GM21367 (cell line): ENCODE measurements around the gene MPIG6B.

ENCODE experiments used
- ATAC-seq: cut with Tn5 transposase; IDR thresholded peaks from one replicate; pipeline ENCODE4 v1.9.1; 2021; ENCODE audit not compliant: unreplicated experiment

Gene MPIG6B

DNA sequence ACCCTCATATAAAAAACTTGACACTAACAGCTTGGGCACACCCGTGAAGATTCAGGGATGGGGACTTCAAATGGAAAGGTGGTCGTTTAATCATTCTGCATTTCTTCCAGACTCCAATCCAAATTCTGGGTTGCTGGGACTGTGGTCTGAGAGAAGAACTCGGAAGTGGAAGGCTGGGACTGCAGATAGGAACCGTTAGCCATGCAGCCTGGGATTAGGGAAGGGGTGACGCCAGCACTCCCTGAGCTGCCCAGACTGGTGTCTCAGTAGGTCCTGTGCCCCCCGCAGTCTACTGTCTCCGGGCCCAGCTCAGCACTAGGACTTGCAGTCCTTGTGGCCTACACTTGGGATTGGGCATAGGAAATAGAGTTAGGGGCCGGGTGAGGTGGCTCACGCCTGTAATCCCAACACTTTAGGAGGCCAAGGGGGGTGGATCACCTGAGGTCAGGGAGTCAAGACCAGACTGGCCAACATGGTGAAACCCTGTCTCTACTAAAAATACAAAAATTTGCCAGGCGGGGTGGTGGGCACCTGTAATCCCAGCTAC is 13.7 kb downstream of the MPIG6B start:
- ATAC-seq, result no peak

DNA sequence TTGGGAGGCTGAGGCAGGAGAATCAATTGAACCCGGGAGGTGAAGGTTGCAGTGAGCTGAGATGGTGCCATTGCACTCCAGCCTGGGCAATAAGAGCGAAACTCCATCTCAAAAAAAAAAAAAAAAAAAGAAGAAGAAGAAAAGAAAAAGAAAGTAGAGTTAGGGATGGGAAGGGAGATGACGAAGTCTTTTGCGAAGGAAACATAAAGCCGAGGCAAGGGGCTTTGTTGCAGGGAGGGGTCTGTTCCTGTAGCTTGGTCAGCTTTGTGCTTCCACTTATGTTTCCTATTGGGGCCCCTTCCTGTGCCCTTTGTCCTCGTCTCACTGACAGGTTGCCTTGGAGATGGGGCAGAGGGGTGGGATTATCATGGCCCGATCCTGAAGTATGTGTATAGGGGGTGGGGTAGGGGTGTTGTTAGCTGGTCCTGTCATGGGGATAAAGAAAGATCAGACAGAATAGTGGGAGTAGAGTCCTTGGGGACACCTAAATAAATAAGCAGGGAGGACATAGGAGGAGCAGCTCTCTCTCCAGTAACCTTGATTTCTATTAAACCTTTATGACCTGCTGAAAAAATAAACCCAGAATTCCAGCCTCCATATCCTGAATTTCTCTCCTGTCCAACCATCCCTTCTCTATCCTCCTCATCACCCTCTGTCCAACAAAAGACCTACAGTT is 14.3 kb downstream of the MPIG6B start:
- no peak for ATAC-seq

DNA sequence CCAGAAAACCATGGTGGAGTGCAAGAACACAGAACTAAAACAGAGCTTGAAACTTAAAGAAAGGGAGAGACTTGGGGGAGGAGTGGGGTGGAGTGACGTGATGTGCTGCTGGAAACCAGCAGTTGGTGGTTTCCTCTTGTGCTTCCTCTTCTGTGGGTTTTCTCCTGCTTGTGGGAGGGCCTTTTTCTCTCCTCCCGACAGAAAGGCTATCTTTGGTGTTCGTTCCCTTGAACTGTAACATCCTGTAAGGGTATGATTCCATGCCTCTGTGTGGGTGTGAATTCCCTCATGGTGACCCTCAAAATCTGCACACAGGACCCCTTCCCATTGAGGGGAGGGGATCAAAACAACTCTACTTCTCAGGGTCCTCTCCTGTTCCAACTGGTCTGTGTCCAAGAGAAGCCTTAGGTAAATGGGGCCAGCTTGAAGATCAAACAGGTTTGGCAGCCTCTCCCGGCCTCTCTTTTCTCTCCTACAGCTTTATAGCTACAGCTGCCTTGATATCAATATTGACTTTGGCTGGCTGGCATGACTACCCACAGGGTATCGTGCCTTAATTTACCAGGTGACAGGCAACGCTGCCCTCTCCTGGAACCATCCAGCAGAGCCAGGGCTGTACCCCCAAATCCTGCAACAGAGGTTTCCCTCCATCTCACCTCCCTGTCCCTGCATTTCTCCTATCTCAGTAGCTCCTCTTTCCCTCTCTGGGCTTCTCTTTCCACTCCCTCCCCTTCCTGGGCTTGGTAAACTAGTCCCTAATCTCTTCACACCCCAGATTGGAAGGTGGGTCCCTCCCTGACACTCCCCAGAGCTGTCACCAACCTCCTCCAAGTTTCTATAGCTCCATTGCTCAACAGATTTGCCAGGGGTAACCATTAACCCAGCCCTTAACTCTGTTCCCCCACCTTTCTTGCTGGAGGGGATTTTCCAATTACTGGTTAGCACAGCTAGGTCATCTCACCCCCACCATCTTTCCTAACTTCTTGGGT is 15.1 kb downstream of the MPIG6B start:
- peak; percentile 24 for ATAC-seq

DNA sequence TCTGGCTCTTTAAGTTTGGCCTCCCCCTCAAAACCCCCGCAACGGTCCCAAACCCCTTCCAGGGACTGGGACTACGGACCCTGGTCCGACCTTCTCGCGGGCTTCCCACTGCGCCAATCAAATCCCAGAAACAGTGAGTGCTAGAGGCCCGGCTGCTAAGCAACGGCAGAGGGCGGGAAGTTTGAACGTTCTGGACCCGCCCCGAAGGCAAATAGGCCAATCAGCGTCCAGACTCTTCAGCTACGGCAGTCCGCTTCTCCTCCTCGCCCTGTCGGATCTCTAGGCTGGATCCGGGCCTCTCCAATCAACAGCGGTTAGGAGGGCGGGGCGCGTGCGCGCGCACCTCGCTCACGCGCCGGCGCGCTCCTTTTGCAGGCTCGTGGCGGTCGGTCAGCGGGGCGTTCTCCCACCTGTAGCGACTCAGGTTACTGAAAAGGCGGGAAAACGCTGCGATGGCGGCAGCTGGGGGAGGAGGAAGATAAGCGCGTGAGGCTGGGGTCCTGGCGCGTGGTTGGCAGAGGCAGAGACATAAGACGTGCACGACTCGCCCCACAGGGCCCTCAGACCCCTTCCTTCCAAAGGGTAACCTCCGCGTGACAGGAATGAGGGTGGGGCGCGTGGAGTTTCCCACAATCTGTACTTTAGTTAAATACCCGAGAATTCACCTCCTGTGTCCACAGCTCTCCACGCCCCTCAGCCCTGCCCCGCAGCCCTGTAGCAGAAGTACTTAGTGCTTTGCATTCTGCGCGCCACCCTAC is 16.6 kb downstream of the MPIG6B start, which contains the start of gene MSH5:
MSH5 (plus strand) TSS at position 367 of the 758 bp plus-strand sequence. CDS start 462 bp downstream, outside the sequence.
- peak; percentile 50 for ATAC-seq

DNA sequence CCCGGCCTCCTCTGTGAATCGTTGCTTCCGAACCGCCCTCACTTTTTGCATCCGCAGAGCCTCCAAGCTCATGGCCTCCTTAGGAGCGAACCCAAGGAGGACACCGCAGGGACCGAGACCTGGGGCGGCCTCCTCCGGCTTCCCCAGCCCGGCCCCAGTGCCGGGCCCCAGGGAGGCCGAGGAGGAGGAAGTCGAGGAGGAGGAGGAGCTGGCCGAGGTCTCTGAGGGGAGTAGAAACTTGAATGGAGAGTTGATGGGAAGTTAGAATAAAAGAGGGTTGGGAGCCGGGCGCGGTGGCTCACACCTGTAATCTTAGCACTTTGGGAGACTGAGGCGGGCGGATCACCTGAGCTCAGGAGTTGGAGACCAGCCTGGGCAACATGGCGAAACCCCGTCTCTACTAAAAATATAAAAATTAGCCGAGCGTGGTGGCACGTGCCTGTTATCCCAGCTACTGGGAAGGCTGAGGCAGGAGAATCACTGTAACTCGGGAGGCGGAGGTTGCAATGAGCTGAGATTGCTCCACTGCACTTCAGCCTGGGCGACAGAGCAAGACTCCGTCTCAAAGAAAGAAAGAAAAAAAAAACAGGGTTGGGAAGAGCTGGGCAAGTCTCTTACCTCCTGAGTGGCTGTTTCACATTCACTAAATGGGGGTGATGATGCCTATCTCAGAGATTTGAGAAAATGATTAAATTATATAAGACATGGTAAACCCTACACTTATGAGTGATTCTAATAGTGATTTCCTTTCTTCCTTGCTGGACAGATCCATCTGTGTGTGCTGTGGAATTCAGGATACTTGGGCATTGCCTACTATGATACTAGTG is 17.4 kb downstream of the MPIG6B start:
- no peak for ATAC-seq

DNA sequence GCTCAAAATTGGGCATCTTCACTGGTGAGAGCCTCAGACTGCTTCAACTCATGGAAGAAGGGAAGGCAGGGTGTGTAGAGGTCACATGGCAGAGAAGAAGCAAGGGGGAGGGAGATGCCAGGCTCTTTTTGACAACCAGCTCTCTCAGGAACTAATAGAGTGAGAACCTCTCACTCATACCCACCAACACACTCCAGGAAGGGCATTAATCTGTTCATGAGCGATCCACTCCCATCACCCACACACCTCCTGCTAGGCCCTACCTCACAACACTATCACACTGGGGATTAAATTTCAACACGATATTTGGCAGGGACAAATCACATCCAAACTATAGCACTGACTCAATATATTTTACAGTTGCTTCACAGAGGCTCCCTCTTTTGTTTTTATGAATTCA is 18.6 kb downstream of the MPIG6B start:
- no peak for ATAC-seq

DNA sequence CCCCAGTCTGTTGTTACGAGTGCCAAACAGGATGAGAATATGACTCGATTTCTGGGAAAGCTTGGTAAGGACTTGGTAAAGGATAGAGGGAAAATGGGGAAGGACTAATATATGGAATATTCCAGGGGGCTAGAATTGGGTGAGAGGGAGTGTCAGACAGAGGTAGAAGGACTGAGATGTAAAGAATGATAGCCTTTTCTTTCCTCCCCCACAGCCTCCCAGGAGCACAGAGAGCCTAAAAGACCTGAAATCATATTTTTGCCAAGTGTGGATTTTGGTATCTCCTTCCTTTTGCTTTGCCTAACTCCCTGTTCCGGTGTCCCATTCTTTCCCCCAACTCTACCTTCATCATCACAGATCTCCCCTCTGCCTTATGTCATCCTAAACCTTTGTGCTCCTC is 19.7 kb downstream of the MPIG6B start:
- no peak for ATAC-seq

DNA sequence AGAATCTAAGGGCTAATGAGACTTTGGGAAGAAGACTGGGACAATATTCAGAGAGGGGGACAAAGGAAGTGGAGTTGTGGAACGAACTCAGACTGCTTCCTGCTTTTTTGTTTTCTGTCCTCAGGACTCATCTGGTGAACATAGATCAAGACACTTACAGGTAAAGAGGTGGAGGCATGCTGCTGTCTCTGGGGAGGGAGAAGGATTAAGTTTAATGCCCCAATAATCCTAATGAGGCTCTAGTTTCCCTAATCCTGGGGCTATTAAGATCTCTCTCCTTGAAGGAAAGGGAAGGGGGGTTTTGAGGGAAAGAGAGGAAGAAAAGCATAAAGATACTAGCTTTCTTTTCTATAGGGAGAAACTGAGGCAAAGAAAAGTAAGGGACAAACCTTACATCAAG is 21.2 kb downstream of the MPIG6B start:
- no peak for ATAC-seq

DNA sequence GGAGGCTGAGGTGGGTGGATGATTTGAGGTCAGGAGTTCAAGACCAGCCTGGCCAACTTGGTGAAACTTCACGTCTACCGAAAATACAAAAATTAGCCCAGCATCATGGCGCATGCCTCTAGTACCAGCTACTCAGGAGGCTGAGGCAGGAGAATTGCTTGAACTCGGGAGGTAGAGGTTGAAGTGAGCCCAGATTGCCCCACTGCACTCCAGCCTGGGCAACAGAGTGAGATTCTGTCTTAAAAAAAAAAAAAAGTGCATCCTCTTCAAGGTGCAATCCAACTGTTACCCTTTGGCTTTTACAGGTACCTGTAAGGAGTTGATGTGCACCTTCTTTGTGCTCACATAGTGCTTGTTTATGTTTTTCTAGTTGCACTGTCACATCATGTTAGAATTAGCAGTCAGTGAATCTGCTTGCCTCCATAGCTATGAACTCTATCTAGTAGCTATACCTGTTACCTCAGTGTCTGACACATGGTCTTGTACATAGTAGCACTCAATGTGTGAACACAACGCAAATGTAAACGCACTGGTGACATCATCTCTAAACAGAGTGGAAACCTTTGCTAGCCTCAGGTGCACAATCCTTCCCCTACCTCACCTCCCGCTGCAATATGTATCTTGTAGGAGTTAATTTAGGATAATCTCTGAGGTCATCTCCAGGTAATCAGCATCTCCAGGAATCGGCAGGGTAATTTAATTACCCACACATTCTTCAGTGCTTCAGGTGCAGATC is 26.3 kb downstream of the MPIG6B start:
- no peak for ATAC-seq

DNA sequence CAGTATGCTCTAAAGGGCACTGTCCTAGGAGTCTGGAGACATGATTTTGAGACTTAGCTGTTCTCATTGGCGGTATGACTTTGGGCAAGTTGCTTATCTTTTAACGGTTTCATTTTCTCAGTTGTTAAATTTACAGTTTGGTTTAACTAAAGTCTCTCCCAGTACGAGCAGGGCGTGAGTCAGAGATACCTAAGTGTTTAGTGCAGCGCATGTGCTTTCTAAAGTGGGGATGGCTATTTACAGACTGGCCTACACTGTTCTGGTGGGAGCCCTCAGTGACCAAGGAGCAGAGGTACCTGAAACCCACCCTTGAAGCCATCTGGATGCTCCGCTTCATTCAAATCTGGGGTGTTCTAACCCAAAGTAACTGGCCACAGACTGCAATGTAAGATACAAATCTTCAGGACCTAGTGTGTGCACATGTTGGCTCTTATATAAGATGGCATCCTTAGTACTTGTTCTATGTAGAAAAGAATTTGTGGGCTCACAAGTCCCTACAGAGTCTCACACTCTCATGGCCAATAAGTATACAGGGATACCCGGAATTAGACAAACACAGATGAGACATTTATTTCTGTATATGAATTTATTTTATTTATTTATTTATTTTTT is 27.3 kb downstream of the MPIG6B start:
- no peak for ATAC-seq

DNA sequence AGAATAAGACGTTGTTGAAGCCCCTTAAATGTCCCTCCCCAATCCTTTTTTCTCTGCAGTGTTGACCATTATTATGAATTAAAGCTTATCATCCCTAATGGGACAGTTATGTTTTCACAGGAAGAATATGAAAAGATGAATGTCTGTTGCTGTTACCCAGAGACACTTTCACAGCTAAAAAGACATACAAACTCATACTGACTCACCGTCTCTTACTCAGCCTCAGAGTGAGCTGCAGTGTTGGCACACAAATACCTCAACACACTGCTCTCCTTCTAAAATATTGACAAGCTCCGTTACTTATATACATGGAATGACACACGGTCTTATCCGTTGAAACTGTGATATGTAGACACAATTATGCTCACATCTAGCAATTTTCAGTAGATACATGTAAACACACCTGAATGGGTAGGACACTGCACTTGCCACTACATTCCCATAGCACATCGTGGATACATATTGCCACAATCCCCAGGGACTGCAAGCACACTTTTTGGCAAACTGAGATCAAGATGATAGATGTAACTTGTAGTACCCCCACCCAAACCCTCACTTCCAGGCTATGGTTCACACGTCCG is 29.7 kb downstream of the MPIG6B start:
- ATAC-seq, result no peak

DNA sequence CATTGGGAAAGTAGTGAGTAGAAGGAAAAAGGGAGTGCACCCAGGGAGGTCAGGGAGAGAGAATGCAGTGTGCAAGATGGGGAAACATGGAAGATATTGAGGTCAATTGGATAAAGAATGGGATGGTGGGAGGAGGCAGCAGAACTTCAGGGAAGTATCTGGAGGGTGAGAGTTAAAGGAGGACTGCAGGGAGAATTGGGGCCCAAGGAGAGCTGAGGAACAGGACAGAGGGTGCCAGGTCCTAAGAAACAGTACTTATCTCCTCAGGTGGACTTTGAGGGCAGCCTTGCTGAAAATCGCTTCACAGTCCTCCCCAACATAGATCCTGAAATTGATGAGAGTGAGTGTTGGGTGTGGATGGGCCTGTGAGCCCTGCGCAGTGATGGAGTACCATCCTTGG is 35.1 kb downstream of the MPIG6B start:
- no peak for ATAC-seq

DNA sequence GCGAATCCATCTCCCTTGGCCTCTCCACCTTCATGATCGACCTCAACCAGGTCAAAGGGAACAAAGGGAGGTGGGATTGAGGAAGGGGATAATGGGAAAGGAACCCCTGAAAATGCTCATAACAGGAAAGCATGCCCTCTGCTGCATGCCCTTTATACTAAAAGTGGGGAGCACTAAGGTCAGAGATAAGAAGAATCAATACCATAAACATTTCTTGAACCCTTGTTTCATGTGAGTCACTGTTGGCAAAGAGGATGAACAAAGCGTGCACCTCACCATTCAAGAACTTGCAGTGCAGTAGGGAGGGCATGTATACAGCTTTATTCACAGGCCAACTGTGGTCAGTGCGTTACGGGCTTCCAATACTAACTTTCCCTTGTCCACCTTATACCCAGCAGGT is 37.6 kb downstream of the MPIG6B start:
- no peak for ATAC-seq

DNA sequence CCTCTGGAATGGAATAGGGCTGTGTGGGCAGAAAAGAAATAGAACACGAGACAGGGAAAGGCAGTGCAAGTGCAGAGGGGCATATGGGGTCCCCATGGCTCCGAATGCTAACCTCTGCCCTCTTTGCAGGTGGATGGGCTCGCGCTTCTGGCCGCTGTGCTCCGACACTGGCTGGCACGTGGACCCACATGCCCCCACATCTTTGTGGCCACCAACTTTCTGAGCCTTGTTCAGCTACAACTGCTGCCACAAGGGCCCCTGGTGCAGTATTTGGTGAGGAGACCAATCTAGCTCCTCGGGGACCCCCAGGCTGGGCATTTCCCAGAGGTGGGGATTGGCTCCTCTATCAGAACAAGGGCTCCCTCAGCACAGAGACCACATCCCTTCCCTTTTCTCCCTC is 38.2 kb downstream of the MPIG6B start:
- no peak for ATAC-seq

DNA sequence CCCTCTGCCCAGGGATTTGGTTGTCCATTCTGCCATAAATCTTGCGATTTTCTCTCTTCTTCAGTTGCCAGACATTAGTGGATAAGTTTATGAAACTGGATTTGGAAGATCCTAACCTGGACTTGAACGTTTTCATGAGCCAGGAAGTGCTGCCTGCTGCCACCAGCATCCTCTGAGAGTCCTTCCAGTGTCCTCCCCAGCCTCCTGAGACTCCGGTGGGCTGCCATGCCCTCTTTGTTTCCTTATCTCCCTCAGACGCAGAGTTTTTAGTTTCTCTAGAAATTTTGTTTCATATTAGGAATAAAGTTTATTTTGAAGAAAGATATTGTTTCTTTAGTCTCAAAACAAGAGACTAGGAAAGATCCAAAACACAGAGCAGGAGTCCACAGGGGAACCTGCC is 39.2 kb downstream of the MPIG6B start, which contains the start of gene SAPCD1:
SAPCD1 (plus strand) TSS at position 301 of the 400 bp plus-strand sequence. CDS start 399 bp downstream, outside the sequence.
- no peak for ATAC-seq

DNA sequence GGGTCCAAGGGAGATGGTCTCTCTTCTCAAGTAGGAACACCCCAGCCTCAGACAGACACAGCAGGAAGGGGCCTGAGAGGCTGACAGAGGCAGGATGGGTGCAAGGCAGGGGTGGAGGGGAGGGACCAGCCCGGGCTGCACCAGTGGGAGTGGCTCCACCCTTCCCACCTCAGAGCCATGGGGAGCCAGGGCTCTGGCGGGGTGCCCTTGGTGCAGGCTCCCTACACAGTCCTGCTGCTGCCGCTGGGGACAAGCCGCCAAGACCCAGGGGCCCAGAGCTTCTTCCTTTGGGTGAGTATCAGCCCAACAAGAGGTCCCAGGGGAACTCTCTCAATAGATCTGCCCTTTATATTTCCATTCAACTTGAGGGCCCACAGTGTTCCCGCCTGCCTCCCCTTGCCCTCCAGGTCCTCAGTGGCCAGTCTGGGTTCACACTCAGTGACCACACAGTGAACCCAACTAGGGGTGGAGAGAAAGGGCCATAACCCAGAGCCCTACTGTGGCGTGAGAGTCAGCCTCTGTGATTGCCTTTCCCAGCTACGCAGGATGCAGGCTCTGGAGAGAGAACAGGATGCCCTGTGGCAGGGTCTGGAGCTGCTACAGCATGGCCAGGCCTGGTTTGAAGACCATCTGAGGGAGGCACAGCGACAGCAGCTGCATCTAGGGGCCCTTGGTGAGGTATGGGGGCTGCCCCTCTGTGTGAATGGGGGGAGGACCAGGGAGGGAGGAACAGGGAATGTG is 39.9 kb downstream of the MPIG6B start:
- ATAC-seq, result no peak

DNA sequence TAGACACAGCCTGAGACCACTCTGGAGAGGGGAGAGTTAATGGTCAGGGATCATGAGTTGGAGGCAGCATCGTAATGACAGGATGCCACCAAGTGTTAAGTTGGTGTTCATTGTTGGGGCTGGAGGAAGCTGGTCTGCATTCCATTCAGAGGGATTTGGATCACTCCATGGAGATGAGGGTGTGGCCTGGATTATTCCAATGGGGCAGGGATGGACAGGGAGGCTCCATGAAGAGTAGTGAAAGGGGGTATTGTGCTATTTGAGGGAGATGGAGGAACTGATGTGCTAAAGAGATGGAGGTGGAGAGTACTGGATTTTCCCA is 40.4 kb downstream of the MPIG6B start:
- no peak for ATAC-seq

DNA sequence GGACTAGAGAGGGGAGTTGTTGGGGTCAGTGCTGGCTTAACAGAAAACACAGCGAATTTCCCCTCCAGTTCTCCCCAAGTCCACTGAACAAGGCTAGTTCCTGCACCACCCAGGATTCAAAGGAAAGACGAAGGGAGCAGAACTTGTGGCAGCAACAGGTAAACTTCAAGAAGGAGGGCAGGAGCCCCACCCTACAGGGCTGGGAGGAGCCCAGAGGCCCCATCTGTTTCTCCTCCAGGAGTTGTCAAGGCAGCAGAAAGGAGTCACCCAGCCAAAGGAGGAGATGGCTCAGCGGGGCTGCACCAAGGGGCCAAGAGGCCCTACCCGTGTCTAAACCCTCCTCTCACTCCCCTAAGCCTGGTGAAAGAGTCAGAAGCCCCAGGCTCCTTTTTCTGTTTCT is 41.0 kb downstream of the MPIG6B start:
- no peak for ATAC-seq
